HCT116 (cell line): ENCODE results near the gene EVL. TPM values are rescaled to one million over a fixed set of nuclear protein-coding genes. Genes with fewer than 3 reads are reported as not detected.

ENCODE experiments used
- ATAC-seq: fragments of 200-7000 bp; cut with Tn5 transposase; 2 replicates; pipeline ENCODE4 v1.9.1; 2020; ENCODE audit warnings: mild to moderate bottlenecking, moderate library complexity
- BruUV-seq: library from RNA; stranded (reverse); fragments of 400-500 nt; replicated peaks from 2 replicates; lab custom pipeline; 2021; lab: Mats Ljungman, UMichigan
- CTCF ChIA-PET: fragments of 300-600 bp; sonication (Branson Sonifier 250); formaldehyde crosslinking; loops from one replicate; lab custom pipeline; 2021; ENCODE audit warnings: antibody characterized with exemption; lab: Charles Lee
- POLR2A ChIA-PET: fragments of 300-600, 350-600 bp; sonication (Branson Sonifier 250); formaldehyde crosslinking; loops from one replicate; lab custom pipeline; 2021; ENCODE audit warnings: antibody characterized with exemption; lab: Charles Lee
- RAD21 ChIA-PET, 2 experiments: fragments of 300-600 bp; sonication (Branson Sonifier 250); formaldehyde crosslinking; loops; one replicate each; lab custom pipeline; 2023; ENCODE audit warnings: low total read pairs in 2 of 2; ENCODE audit not compliant: uncharacterized antibody in 2 of 2, unreplicated experiment in 2 of 2, low non-redundant PET in 1 of 2; lab: Charles Lee
- DNase-seq: peaks from one replicate; pipeline ENCODE4 v3.0.0-alpha.2; 2010; ENCODE audit warnings: low read depth, low spot score
- H2AFZ ChIP-seq: fragments of 200-600 bp; shearing (Covaris generic), sonication (generic); 2 replicates; pipeline ENCODE4 v1.6.1; 2017; ENCODE audit warnings: low read depth, mixed run types, mixed read lengths, antibody characterized with exemption, low read length; ENCODE audit not compliant: poor library complexity, severe bottlenecking
- H3K27ac ChIP-seq: 2 replicates; pipeline ENCODE4 v1.5.1; 2012; ENCODE audit warnings: low read depth, low read length
- H3K27me3 ChIP-seq: fragments of 200-600 bp; sonication (generic); 2 replicates; pipeline ENCODE4 v1.6.1; 2016; ENCODE audit warnings: mixed run types, low read length, mixed read lengths; ENCODE audit not compliant: insufficient read depth
- H3K36me3 ChIP-seq, 2 experiments: fragments of 200-500 bp in 1 of 2; fragments of 200-600 bp in 1 of 2; sonication (Bioruptor generic) in 1 of 2; sonication (generic) in 1 of 2; 2 replicates each; pipeline versions ENCODE4 v1.5.1 to v1.6.1; 2014 to 2016; ENCODE audit warnings: low read length in 2 of 2, inconsistent platforms in 1 of 2, mixed read lengths in 1 of 2, mixed run types in 1 of 2; ENCODE audit not compliant: insufficient read depth in 2 of 2, control insufficient read depth in 1 of 2
- H3K4me1 ChIP-seq, 2 experiments: fragments of 200-600 bp in 1 of 2; sonication (generic) in 1 of 2; 2 replicates each; pipeline versions ENCODE4 v1.5.1 to v1.6.1; 2012 to 2017; ENCODE audit warnings: low read length in 2 of 2, inconsistent platforms in 1 of 2, mild to moderate bottlenecking in 1 of 2, mixed read lengths in 1 of 2, mixed run types in 1 of 2, moderate library complexity in 1 of 2; ENCODE audit not compliant: insufficient read depth in 2 of 2, control insufficient read depth in 1 of 2
- H3K4me2 ChIP-seq: fragments of 200-600 bp; sonication (generic); 2 replicates; pipeline ENCODE4 v1.6.1; 2017; ENCODE audit warnings: mixed run types, low read length, mixed read lengths
- H3K4me3 ChIP-seq, 2 experiments: fragments of 200-600 bp in 1 of 2; sonication (generic) in 1 of 2; replicated peaks in 1 of 2; 2 replicates each; pipeline ENCODE4 v1.5.1; 2011 to 2016; ENCODE audit warnings: low read length in 2 of 2, control low read depth in 1 of 2, low read depth in 1 of 2, mild to moderate bottlenecking in 1 of 2, mixed read lengths in 1 of 2, mixed run types in 1 of 2
- H3K79me2 ChIP-seq: fragments of 200-600 bp; sonication (generic); 2 replicates; pipeline ENCODE4 v1.6.1; 2017; ENCODE audit warnings: mild to moderate bottlenecking, mixed run types, low read length, moderate library complexity, mixed read lengths; ENCODE audit not compliant: insufficient read depth
- H3K9ac ChIP-seq: fragments of 200-600 bp; sonication (generic); 2 replicates; pipeline ENCODE4 v1.6.1; 2016; ENCODE audit warnings: low read length, mixed read lengths
- H3K9me2 ChIP-seq: fragments of 200-600 bp; sonication (generic), shearing (Covaris generic); 2 replicates; pipeline ENCODE4 v1.6.1; 2017; ENCODE audit warnings: mixed run types, mild to moderate bottlenecking, moderate library complexity; ENCODE audit not compliant: insufficient read depth
- H3K9me3 ChIP-seq, 2 experiments: fragments of 200-500 bp in 1 of 2; fragments of 200-600 bp in 1 of 2; sonication (Bioruptor generic) in 1 of 2; sonication (generic) in 1 of 2; 2 replicates each; pipeline ENCODE4 v1.6.1; 2014 to 2017; ENCODE audit warnings: low read length in 2 of 2, mixed read lengths in 2 of 2, inconsistent platforms in 1 of 2, low read depth in 1 of 2, mild to moderate bottlenecking in 1 of 2, mixed run types in 1 of 2, moderate library complexity in 1 of 2; ENCODE audit not compliant: control insufficient read depth in 1 of 2, insufficient read depth in 1 of 2
- H4K20me1 ChIP-seq: fragments of 200-600 bp; sonication (generic), shearing (Covaris generic); 2 replicates; pipeline ENCODE4 v1.6.1; 2017; ENCODE audit warnings: mixed run types, mild to moderate bottlenecking, moderate library complexity; ENCODE audit not compliant: insufficient read depth
- CEBPB ChIP-seq: IDR thresholded peaks from 2 replicates; pipeline ENCODE4 v1.6.1; 2012; ENCODE audit warnings: low read depth
- ELF1 ChIP-seq: IDR thresholded peaks from 2 replicates; pipeline ENCODE4 v1.6.1; 2012; ENCODE audit warnings: low read depth, borderline replicate concordance
- FOSL1 ChIP-seq: IDR thresholded peaks from 2 replicates; pipeline ENCODE4 v1.6.1; 2012; ENCODE audit warnings: low read depth
- POLR2A ChIP-seq: IDR thresholded peaks from 2 replicates; pipeline ENCODE4 v1.7.0; 2011; ENCODE audit warnings: borderline replicate concordance; ENCODE audit not compliant: insufficient read depth, insufficient read length; ENCODE audit errors: extremely low read depth
- RAD21 ChIP-seq: IDR thresholded peaks from 2 replicates; pipeline ENCODE4 v1.6.1; 2012; ENCODE audit warnings: low read depth, mild to moderate bottlenecking
- SIN3A ChIP-seq: IDR thresholded peaks from 2 replicates; pipeline ENCODE4 v1.6.1; 2012; ENCODE audit warnings: low read depth
- SP1 ChIP-seq: IDR thresholded peaks from 2 replicates; pipeline ENCODE4 v1.6.1; 2012; ENCODE audit warnings: low read depth
- TCF7L2 ChIP-seq: IDR thresholded peaks from 2 replicates; pipeline ENCODE4 v1.7.0; 2011; ENCODE audit warnings: borderline replicate concordance, inconsistent platforms; ENCODE audit not compliant: insufficient read depth, insufficient read length; ENCODE audit errors: extremely low read depth
- ZFX ChIP-seq: fragments of 450-650 bp; IDR thresholded peaks from 2 replicates; pipeline ENCODE4 v1.6.1; 2017
- intact Hi-C: fragments of 100-400 bp; cut with micrococcal nuclease; formaldehyde crosslinking; loops from 2 replicates; pipeline ENCODE4 v1.10.0; 2022
- total RNA-seq: library from RNA; stranded (reverse); gene quantifications from one replicate; pipeline ENCODE4 v1.2.1, GENCODE V29; 2021; ENCODE audit not compliant: unreplicated experiment
- TF ChIP-seq, protein P1 (sequence below): IDR thresholded peaks from 2 replicates; pipeline ENCODE4 v1.6.1; 2012; ENCODE audit warnings: low read depth

EVL gene
- total RNA-seq, 1 experiment from 2014 or later, result 19.9 TPM

DNA sequence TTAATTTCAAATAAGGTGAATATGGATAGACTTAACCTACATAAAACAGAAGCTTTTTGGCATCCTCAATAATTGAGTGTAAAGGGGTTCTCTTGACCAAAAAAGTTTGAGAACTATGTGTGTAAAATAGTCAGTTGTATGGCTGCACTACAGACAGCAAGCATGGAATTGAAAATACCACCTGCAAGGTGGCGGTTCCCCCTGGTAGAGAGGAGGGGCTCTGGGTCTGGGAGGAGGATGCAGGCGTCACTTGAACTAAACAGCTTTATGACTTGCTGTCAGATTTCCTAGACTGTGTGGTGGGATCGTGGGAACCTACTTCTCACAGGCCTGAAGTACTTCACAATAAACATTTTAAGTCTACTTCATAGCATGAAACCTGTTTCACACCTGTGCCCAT is 6.3 kb downstream of the EVL start:
- H3K79me2 ChIP-seq, result no peaks in the 10 kb centered on the region
- POLR2A ChIA-PET, result no interaction called here
- H3K9me3 ChIP-seq, result no peaks in the 10 kb centered on the region
- no peaks in the 10 kb centered on the region for H3K36me3 ChIP-seq
- no peak overlapping the region for H3K4me2 ChIP-seq
- H4K20me1 ChIP-seq, result no peaks in the 10 kb centered on the region
- H3K9ac ChIP-seq, result no peak overlapping the region
- TF ChIP-seq ELF1, result no peak
- TF ChIP-seq ZFX, result no peak
- TF ChIP-seq TCF7L2, result no peak
- TF ChIP-seq SP1, result no peak
- no peak for TF ChIP-seq POLR2A
- TF ChIP-seq FOSL1, result no peak
- TF ChIP-seq SIN3A, result no peak
- no peak for TF ChIP-seq RAD21
- TF ChIP-seq, protein P1, sequence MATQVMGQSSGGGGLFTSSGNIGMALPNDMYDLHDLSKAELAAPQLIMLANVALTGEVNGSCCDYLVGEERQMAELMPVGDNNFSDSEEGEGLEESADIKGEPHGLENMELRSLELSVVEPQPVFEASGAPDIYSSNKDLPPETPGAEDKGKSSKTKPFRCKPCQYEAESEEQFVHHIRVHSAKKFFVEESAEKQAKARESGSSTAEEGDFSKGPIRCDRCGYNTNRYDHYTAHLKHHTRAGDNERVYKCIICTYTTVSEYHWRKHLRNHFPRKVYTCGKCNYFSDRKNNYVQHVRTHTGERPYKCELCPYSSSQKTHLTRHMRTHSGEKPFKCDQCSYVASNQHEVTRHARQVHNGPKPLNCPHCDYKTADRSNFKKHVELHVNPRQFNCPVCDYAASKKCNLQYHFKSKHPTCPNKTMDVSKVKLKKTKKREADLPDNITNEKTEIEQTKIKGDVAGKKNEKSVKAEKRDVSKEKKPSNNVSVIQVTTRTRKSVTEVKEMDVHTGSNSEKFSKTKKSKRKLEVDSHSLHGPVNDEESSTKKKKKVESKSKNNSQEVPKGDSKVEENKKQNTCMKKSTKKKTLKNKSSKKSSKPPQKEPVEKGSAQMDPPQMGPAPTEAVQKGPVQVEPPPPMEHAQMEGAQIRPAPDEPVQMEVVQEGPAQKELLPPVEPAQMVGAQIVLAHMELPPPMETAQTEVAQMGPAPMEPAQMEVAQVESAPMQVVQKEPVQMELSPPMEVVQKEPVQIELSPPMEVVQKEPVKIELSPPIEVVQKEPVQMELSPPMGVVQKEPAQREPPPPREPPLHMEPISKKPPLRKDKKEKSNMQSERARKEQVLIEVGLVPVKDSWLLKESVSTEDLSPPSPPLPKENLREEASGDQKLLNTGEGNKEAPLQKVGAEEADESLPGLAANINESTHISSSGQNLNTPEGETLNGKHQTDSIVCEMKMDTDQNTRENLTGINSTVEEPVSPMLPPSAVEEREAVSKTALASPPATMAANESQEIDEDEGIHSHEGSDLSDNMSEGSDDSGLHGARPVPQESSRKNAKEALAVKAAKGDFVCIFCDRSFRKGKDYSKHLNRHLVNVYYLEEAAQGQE, result no peak
- no peak for TF ChIP-seq CEBPB
- TF ChIP-seq, all 23 proteins: peak for 0
- Histone ChIP-seq H3K27ac (no peak overlapping the region), H3K27me3 (no peaks in the 10 kb centered on the region), H3K4me1 (peaks cover 6 to 20% of the 10 kb centered on the region in 2 experiments), H3K9me2 (no peaks in the 10 kb centered on the region), H3K4me3 (no peak overlapping the region), H2AFZ (no peak overlapping the region)
- no TSS peak for BruUV-seq
- intact Hi-C loops, result no loop called here
- RAD21 ChIA-PET, result interaction anchor here in 1 of 2 experiments (1.3 kb wide), 2 partner anchors 89 to 121 kb away, joined by 3 read pairs; no protein-coding TSS in a partner anchor
- ATAC-seq, result no peak
- CTCF ChIA-PET, result interaction anchor here (2.1 kb wide), 1 partner anchor 121 kb away, joined by 8 read pairs; no protein-coding TSS in a partner anchor
- no peak for DNase-seq
